Measurements from ENCODE around the gene TMEM184A.

GRCh38 chr7:1539181-1539881 lies 16.7 kb downstream of the TMEM184A start:
- TF ChIP-seq CTCF (IDR thresholded peaks at IDR 0.05) (no peak), POLR2A (IDR thresholded peaks at IDR 0.05) (no peak)

Data from thyroid gland (tissue), 4 donors.